ENCODE data around the gene DOCK8. TPM values are rescaled to one million over a fixed set of nuclear protein-coding genes. Genes with fewer than 3 reads are reported as not detected.

Gene DOCK8
- total RNA-seq, 1 experiment from 2014 or later: 0.37 TPM

GRCh38 chr9:350384-350783 is 135.7 kb downstream of the DOCK8 start:
- TF ChIP-seq EZH2 (IDR thresholded peaks at IDR 0.05) (no peak), ZFX (IDR thresholded peaks at IDR 0.05) (no peak), SIN3A (IDR thresholded peaks at IDR 0.05; ENCODE audit: low read depth) (no peak), ZNF274 (IDR thresholded peaks at IDR 0.05; ENCODE audit: low read depth, low read length) (no peak), SRF (IDR thresholded peaks at IDR 0.05; ENCODE audit: low read depth) (no peak), EZH2phosphoT487 (IDR thresholded peaks at IDR 0.05; ENCODE audit: borderline replicate concordance) (no peak), CEBPB (IDR thresholded peaks at IDR 0.05; ENCODE audit: low read depth) (no peak), FOSL1 (IDR thresholded peaks at IDR 0.05; ENCODE audit: low read depth) (no peak), CBX3 (IDR thresholded peaks at IDR 0.05; ENCODE audit: low read depth) (no peak), REST (IDR thresholded peaks at IDR 0.05; ENCODE audit: low read depth) (no peak)
- intact Hi-C loops (cut with micrococcal nuclease): no loop called here
- no peaks in the 10 kb centered on the region for H3K9me3 ChIP-seq (ENCODE audit: control insufficient read depth in 1 of 2, insufficient read depth in 1 of 2, low read depth in 1 of 2, low read length in 2 of 2)
- H3K27me3 ChIP-seq (ENCODE audit: insufficient read depth, low read length): peaks cover 20% of the 10 kb centered on the region
- H3K27ac ChIP-seq (ENCODE audit: low read depth, low read length): no peak overlapping the region
- POLR2A ChIA-PET: no interaction called here
- no peak overlapping the region for H3K4me3 ChIP-seq (replicated peaks in 1 of 2; ENCODE audit: low read depth in 1 of 2, low read length in 2 of 2)
- no peak for ATAC-seq
- BruUV-seq (replicated peaks): no TSS peak
- no peak overlapping the region for H3K9ac ChIP-seq (ENCODE audit: low read length)
- H4K20me1 ChIP-seq (ENCODE audit: insufficient read depth): no peaks in the 10 kb centered on the region
- H2AFZ ChIP-seq (ENCODE audit: low read depth, low read length, poor library complexity, severe bottlenecking): no peak overlapping the region
- H3K4me1 ChIP-seq (ENCODE audit: control insufficient read depth in 1 of 2, insufficient read depth in 2 of 2, low read length in 2 of 2): no peaks in the 10 kb centered on the region
- no peak overlapping the region for H3K4me2 ChIP-seq (ENCODE audit: low read length)
- RAD21 ChIA-PET (ENCODE audit: low non-redundant PET in 1 of 2, low total read pairs in 2 of 2, uncharacterized antibody in 2 of 2, unreplicated experiment in 2 of 2): no interaction called here
- no peak for DNase-seq (ENCODE audit: low read depth, low spot score)
- H3K36me3 ChIP-seq (ENCODE audit: control insufficient read depth in 1 of 2, insufficient read depth in 2 of 2, low read length in 2 of 2): no peaks in the 10 kb centered on the region
- no peaks in the 10 kb centered on the region for H3K79me2 ChIP-seq (ENCODE audit: insufficient read depth, low read length)
- CTCF ChIA-PET: interaction anchor here (2.3 kb wide), 1 partner anchor 659 kb away, joined by 7 read pairs; no protein-coding TSS in a partner anchor
- no peaks in the 10 kb centered on the region for H3K9me2 ChIP-seq (ENCODE audit: insufficient read depth)

Measured in HCT116 (cell line).